ENCODE measurements around the gene LAMB3. TPM values are rescaled to one million over a fixed set of nuclear protein-coding genes. Genes with fewer than 3 reads are reported as not detected.

Gene LAMB3
- total RNA-seq, 4 donors from 2014 or later, result 0.17 to 1.0 (median 0.52) TPM

- TF ChIP-seq POLR2A (IDR thresholded peaks at IDR 0.05; ENCODE audit: low read depth) (no peak), CTCF (IDR thresholded peaks at IDR 0.05) (no peak), EP300 (IDR thresholded peaks at IDR 0.05) (no peak), POLR2AphosphoS5 (IDR thresholded peaks at IDR 0.05) (no peak)
These were observed 62.4 kb downstream of the LAMB3 start for GRCh38 chr1:209589863-209590262.

GRCh38 chr1:209589440-209589839 lies 62.8 kb downstream of the LAMB3 start:
- H3K27me3 ChIP-seq, result peaks cover 0 to 36% (median 6%) of the 10 kb centered on the region in 4 donors
- no peaks in the 10 kb centered on the region for H3K9me3 ChIP-seq
- H3K4me3 ChIP-seq, result no peak overlapping the region
- DNase-seq (ENCODE audit: extremely low spot score), result no peak
- H3K4me1 ChIP-seq, result peaks cover 8 to 10% (median 9%) of the 10 kb centered on the region in 4 donors
- intact Hi-C loops (cut with DNase I), result no loop called here
- WGBS, result 98% methylated on average over 2 of the region's 2 CpGs
- no peaks in the 10 kb centered on the region for H3K36me3 ChIP-seq
- H3K27ac ChIP-seq (replicated peaks in 1 of 4), result no peak overlapping the region
- TF ChIP-seq POLR2A (IDR thresholded peaks at IDR 0.05; ENCODE audit: low read depth) (no peak), CTCF (IDR thresholded peaks at IDR 0.05) (no peak), POLR2AphosphoS5 (IDR thresholded peaks at IDR 0.05) (no peak), EP300 (IDR thresholded peaks at IDR 0.05) (no peak)

More at GRCh38 chr1:209589863-209590262, 62.4 kb downstream of the LAMB3 start:
- WGBS, result 92% methylated on average over 6 of the region's 6 CpGs
- Histone ChIP-seq H3K27ac (replicated peaks in 1 of 4) (no peak overlapping the region), H3K4me3 (no peak overlapping the region), H3K9me3 (no peaks in the 10 kb centered on the region), H3K4me1 (peaks cover 8 to 10% (median 9%) of the 10 kb centered on the region in 4 donors), H3K36me3 (no peaks in the 10 kb centered on the region), H3K27me3 (peaks cover 0 to 32% (median 4%) of the 10 kb centered on the region in 4 donors)
- no peak for DNase-seq (ENCODE audit: extremely low spot score)
- intact Hi-C loops (cut with DNase I), result no loop called here

- H3K27ac ChIP-seq (replicated peaks in 1 of 4), result no peak overlapping the region
- TF ChIP-seq CTCF (IDR thresholded peaks at IDR 0.05) (no peak), POLR2A (IDR thresholded peaks at IDR 0.05; ENCODE audit: low read depth) (no peak), EP300 (IDR thresholded peaks at IDR 0.05) (no peak), POLR2AphosphoS5 (IDR thresholded peaks at IDR 0.05) (no peak)
- intact Hi-C loops (cut with DNase I), result no loop called here
- peaks cover 8 to 10% (median 9%) of the 10 kb centered on the region in 4 donors for H3K4me1 ChIP-seq
- H3K36me3 ChIP-seq, result no peaks in the 10 kb centered on the region
- H3K4me3 ChIP-seq, result no peak overlapping the region
- H3K9me3 ChIP-seq, result no peaks in the 10 kb centered on the region
- peaks cover 0 to 52% (median 14%) of the 10 kb centered on the region in 4 donors for H3K27me3 ChIP-seq
- no peak for DNase-seq (ENCODE audit: extremely low spot score)
- 95% methylated on average over 3 of the region's 3 CpGs for WGBS
These were observed 64.4 kb downstream of the LAMB3 start for GRCh38 chr1:209587789-209588188.

- WGBS, result 65% methylated on average over 4 of the region's 4 CpGs
- peaks cover 8 to 10% (median 9%) of the 10 kb centered on the region in 4 donors for H3K4me1 ChIP-seq
- no peak for DNase-seq (ENCODE audit: extremely low spot score)
- no peaks in the 10 kb centered on the region for H3K36me3 ChIP-seq
- peaks cover 0 to 67% (median 20%) of the 10 kb centered on the region in 4 donors for H3K27me3 ChIP-seq
- H3K9me3 ChIP-seq, result no peaks in the 10 kb centered on the region
- intact Hi-C loops (cut with DNase I), result no loop called here
- no peak overlapping the region for H3K27ac ChIP-seq (replicated peaks in 1 of 4)
- no peak overlapping the region for H3K4me3 ChIP-seq
- TF ChIP-seq CTCF (IDR thresholded peaks at IDR 0.05) (no peak), POLR2A (IDR thresholded peaks at IDR 0.05; ENCODE audit: low read depth) (no peak), EP300 (IDR thresholded peaks at IDR 0.05) (no peak), POLR2AphosphoS5 (IDR thresholded peaks at IDR 0.05) (no peak)
These were observed 65.9 kb downstream of the LAMB3 start for GRCh38 chr1:209586221-209586740.

- intact Hi-C loops (cut with DNase I), result no loop called here
- no peak for DNase-seq (ENCODE audit: extremely low spot score)
- WGBS, result 5% methylated on average over 21 of the region's 23 CpGs
These were observed 66.6 kb downstream of the LAMB3 start for GRCh38 chr1:209585672-209586071.

More at GRCh38 chr1:209585672-209586071, 66.6 kb downstream of the LAMB3 start:
- TF ChIP-seq CTCF (IDR thresholded peaks at IDR 0.05) (no peak), POLR2A (IDR thresholded peaks at IDR 0.05; ENCODE audit: low read depth) (no peak), EP300 (IDR thresholded peaks at IDR 0.05) (no peak), POLR2AphosphoS5 (IDR thresholded peaks at IDR 0.05) (no peak)
- Histone ChIP-seq H3K9me3 (no peaks in the 10 kb centered on the region), H3K4me3 (peak overlapping the region in 1 of 4 donors; percentile 24), H3K4me1 (peaks cover 8 to 10% (median 9%) of the 10 kb centered on the region in 4 donors), H3K27ac (replicated peaks in 1 of 4) (no peak overlapping the region), H3K27me3 (peaks cover 0 to 73% (median 20%) of the 10 kb centered on the region in 4 donors), H3K36me3 (no peaks in the 10 kb centered on the region)
